Measurements from ENCODE around the gene DNAJC5G.
A peak's percentile ranks its signal among the peaks of the same experiment; 100 is the strongest.

The DNAJC5G gene, protein sequence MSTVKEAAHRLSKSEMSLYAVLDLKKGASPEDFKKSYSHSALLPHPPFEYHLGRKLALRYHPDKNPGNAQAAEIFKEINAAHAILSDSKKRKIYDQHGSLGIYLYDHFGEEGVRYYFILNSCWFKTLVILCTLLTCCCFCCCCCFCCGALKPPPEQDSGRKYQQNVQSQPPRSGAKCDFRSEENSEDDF

DNA sequence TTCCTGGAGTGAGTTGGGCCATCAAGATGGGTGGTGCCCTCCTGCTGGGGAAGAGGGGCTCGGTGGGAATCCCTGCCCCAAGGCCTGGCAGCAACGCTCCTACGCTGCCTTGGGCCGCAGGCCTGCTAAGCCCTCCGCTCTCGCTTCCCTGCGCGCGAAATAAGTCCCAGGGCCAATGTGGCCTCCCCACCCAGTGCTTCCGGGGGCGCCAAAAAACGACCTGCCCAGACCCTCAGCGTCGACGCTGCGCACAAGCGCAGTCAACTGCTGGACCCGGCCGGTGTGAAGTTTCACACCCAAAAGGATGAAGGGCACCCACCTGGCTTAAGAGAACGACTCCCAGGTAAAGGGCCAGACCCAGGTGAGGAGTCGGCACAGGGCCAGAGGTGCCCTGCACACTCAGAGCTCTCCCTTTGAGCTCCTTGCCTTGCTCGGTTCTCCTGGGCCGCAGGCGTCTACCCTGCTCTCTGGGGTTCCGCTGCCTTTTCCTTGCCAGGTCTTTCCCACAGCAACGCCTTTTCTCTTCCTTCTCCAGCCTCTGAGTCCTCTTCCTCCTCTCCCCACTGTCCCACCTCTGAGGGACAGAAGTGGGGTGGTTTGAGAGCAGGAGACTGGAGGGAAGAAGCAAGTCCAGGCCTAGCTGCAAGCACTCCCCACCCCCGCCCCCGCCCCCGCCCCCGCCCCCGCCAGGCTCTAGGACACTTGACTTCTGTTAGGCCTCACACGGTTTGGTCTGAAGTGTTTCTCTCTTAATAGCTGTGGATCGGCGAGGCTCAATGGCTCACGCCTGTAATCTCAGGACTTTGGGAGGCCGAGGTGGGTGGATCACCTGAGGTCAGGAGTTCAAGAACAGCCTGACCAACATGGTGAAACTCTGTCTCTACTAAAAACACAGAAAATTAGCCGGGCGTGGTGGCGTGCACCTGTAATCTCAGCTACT is at the start of gene DNAJC5G:
TSS of gene DNAJC5G (plus strand) at position 223 of the 940 bp plus-strand sequence. CDS start 1,296 bp downstream, outside the sequence.
- no peak for DNase-seq

DNA sequence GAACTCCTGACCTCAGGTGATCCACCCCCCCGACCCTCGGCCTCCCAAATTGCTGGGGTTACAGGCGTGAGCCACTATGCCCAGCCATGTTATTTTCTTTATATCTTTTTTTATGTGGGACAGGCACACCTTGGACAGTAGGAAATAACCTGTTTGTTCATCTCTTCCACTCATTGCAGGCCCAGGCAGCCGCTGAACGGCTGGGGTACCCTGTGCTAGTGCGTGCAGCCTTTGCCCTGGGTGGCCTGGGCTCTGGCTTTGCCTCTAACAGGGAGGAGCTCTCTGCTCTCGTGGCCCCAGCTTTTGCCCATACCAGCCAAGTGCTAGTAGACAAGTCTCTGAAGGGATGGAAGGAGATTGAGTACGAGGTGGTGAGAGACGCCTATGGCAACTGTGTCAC is 49.7 kb upstream of the DNAJC5G start:
- no peak for DNase-seq

DNA sequence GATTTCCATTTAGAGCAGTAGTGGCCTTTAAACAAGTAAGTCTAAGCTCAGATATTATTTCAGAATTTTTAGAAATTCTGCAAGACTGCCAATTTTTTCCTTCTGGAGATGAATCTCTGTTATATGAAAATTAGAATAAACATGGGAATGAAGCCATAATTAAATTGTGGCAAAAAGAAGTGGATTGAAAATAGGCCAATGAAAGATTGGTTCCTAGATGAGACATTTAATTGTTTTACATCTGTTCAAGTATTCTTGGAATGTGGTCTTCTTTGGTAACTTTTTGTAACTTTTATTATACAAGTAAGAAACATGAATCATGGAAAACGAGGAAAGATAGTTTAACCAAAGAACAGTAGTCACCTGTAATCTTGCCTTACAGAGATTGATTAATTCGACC is 47.7 kb upstream of the DNAJC5G start:
- DNase-seq: no peak

DNA sequence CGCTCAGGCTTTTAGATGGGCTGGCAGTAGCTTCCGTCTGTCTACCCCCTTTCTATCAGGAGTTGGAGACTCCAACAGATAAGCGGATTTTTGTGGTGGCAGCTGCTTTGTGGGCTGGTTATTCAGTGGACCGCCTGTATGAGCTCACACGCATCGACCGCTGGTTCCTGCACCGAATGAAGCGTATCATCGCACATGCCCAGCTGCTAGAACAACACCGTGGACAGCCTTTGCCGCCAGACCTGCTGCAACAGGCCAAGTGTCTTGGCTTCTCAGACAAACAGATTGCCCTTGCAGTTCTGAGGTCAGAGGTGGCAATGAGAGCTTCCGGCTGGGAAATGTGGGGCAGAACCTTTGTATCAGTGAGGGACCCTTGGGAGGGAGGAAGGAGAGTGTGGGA is 43.3 kb upstream of the DNAJC5G start:
- DNase-seq: no peak

DNA sequence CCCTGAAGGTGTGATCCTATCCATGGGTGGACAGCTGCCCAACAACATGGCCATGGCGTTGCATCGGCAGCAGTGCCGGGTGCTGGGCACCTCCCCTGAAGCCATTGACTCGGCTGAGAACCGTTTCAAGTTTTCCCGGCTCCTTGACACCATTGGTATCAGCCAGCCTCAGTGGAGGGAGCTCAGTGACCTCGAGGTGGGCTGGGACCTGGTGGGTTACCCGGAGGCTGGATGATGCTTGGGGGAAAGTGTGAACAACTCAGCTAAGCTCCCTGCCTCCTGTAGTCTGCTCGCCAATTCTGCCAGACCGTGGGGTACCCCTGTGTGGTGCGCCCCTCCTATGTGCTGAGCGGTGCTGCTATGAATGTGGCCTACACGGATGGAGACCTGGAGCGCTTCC is 41.9 kb upstream of the DNAJC5G start:
- no peak for DNase-seq

DNA sequence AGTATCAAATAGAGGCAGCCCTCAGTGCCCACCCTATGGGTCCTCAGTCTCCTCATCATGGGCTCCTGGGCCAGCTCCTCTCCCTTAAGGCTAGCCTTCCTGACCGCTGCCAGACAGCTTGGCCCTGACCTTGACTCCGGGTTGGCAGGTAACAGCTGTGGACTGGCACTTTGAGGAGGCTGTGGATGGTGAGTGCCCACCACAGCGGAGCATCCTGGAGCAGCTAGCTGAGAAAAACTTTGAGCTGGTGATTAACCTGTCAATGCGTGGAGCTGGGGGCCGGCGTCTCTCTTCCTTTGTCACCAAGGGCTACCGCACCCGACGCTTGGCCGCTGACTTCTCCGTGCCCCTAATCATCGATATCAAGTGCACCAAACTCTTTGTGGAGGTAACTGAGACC is 39.1 kb upstream of the DNAJC5G start:
- DNase-seq: no peak

DNA sequence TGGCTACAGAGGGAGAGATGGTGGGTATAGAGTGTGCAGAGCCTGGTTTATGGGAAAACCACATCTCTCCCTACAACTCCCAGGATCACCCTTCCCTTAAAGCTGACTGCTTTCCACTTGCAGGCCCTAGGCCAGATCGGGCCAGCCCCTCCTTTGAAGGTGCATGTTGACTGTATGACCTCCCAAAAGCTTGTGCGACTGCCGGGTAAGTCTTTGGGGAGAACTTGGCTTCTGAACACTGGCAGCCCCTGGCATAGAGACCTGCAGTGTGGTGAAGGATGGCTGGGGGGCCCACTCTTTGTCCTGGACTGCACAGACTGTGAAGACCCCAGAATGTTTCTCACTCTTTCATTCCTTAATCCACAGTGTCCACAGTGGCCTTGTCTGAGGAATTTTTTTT is 38.6 kb upstream of the DNAJC5G start:
- no peak for DNase-seq

DNA sequence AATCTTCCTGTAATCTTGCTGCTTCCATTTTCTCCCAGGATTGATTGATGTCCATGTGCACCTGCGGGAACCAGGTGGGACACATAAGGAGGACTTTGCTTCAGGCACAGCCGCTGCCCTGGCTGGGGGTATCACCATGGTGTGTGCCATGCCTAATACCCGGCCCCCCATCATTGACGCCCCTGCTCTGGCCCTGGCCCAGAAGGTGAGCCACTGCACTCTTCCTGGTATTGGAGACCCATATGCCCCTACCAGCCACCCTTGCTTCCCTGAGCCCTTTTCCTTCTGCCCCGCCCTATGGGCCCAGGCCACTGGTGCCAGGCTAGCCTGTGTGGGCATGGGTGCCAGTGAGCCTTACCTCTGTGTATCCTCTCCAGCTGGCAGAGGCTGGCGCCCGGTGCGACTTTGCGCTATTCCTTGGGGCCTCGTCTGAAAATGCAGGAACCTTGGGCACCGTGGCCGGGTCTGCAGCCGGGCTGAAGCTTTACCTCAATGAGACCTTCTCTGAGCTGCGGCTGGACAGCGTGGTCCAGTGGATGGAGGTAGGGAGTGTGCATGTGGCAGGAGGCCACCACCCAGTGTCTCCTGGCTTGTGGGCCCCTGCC is 37.8 kb upstream of the DNAJC5G start:
- no peak for DNase-seq

DNA sequence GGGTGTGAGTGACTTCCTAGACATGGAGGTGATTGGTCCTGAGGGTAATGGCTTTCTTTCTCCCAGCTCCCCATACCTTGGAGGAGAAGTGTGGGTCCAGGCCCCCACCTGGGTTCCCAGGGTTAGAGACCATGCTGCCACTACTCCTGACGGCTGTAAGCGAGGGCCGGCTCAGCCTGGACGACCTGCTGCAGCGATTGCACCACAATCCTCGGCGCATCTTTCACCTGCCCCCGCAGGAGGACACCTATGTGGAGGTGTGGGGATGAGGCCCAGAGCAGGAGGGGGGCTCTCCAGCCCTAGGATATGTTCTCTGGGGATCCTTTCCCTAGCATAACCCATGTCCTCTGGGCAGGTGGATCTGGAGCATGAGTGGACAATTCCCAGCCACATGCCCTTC is 36.3 kb upstream of the DNAJC5G start:
- DNase-seq: no peak

DNA sequence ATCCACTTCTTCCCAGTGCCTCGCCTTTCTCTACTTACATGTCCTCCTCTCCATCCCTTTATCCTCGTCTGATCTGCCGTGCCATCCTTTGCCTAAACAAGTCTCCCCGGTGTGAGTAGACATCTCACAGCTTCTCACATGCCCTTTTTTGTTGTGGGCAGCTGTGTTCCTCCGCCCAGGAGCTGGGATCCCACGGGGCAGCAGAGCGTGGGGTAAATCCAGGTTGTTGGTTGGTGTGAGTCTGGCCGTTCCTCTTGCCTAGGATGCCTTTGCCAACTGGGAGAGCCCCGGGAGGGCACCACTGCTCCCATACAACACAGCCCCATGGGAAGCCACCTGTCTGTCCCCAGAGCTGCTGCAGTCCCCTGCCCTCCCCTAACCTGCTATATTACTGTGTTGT is 34.8 kb upstream of the DNAJC5G start:
- no peak for DNase-seq

DNA sequence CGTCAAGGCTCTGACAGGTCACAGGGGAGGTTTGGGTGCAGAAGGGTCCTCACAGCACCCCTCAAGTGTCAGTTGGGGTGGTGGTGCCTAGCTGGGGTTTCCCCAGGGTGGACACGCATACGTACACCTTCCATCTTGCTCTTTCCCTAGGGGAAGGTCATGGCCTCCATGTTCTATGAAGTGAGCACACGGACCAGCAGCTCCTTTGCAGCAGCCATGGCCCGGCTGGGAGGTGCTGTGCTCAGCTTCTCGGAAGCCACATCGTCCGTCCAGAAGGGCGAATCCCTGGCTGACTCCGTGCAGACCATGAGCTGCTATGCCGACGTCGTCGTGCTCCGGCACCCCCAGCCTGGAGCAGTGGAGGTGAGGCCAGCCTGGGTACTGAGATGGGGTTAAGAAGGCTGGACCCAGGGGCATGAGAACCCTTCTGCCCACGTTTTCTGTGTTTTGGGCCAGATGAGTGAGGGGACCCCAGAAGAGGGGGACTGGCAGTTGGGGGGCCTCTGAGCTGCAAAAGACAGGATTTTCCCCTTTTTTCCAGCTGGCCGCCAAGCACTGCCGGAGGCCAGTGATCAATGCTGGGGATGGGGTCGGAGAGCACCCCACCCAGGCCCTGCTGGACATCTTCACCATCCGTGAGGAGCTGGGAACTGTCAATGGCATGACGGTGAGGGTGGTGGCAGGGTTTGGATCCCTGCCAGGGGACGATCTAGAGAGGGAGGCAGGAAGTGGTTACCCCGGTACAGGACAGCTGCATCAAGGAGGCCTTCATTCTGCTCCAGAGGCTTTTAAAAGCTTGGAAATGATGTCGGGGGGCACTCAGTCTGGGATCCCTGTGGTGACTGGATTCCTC is 33.2 kb upstream of the DNAJC5G start:
- DNase-seq: no peak

DNA sequence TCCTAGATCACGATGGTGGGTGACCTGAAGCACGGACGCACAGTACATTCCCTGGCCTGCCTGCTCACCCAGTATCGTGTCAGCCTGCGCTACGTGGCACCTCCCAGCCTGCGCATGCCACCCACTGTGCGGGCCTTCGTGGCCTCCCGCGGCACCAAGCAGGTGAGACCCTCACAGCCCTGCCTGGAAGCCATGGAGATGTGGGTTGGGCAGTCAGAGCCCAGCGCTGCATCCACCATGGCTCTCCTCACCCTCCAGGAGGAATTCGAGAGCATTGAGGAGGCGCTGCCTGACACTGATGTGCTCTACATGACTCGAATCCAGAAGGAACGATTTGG is 32.6 kb upstream of the DNAJC5G start:
- no peak for DNase-seq

DNA sequence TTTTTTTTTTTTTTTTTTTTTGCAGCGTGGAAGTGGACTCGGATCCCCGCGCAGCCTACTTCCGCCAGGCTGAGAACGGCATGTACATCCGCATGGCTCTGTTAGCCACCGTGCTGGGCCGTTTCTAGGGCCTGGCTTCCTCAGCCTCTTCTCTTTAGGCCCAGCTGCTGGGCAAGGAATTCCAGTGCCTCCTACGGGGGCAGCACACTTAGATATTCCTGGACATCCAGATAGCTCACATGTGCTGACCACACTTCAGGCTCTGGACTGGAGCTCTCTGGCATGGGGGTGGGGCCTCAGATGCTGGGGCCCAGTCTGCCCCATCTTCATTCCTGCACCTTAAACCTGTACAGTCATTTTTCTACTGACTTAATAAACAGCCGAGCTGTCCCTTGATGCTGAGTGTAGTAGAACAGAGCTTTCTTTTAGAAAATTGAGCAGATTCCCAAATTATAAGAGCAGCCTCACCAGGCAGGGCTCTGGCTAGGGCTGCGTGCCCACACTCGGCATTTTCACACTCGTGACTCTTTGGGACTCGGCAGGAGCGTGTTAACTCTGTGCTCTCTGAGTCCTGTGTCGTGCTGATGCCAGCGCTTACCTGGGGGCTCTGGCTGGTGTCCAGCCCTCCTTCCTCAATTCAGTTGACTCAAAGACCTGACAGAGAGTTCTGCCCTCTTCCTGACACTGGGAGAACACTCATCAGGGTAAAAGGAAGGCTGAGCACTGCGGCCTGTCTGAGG is 31.7 kb upstream of the DNAJC5G start:
- no peak for DNase-seq

DNA sequence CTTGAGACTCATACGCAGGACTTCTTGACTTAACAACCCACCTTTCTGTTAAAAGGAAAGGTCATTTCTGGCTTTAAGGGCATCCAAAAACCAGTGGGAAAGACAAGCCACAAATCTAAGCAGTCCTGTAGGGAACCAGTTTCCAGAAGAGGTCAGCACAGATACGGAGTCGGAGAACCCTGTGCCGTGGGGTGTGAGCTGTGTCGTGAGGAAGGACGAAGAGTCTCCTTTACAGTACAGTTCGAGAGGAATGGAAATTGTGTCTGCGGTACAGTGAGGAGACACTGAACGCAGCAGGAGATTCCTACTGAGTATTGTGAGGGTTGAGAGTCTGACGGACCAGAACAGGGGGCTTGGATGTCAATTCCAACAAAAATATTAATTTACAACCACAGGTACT is 30.1 kb upstream of the DNAJC5G start:
- no peak for DNase-seq

DNA sequence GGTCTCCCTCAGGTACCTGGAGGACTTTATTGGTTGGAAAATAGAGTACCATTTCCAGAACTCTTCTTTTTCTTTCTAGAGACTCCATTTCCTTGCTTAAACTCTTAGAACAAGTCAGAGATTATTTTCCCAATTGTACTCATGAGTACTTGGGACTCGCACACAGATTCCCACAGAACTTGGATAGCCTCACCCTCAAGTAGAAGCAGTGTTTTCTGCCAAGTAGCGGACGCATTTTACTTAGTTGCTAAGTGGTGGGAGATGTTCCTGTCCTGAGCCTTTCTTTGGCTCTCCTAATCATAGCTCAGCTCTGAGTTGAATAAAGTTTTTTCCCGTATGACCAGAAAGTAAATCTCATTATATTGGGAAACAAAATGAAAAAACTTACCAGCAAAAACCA is 29.6 kb upstream of the DNAJC5G start:
- DNase-seq: peak; percentile 5

DNA sequence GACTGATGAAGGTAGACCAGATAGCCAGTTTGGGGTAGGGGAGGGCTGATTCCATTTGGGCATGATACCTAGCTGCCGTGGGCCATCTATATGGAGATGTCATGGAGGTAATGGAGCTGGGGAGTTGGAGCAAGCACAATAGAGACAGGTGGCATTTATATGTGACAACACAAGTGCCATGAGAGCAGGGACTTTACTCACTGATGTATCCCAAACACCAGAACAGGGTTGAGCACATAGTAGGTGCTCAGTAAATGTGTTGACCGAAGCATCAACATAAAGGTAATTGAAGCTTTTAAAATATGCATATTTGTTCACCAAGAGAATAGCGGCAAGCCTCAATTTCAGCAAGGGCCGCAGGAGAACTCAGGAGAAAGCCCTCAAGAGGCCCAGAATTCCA is 27.3 kb upstream of the DNAJC5G start:
- no peak for DNase-seq

DNA sequence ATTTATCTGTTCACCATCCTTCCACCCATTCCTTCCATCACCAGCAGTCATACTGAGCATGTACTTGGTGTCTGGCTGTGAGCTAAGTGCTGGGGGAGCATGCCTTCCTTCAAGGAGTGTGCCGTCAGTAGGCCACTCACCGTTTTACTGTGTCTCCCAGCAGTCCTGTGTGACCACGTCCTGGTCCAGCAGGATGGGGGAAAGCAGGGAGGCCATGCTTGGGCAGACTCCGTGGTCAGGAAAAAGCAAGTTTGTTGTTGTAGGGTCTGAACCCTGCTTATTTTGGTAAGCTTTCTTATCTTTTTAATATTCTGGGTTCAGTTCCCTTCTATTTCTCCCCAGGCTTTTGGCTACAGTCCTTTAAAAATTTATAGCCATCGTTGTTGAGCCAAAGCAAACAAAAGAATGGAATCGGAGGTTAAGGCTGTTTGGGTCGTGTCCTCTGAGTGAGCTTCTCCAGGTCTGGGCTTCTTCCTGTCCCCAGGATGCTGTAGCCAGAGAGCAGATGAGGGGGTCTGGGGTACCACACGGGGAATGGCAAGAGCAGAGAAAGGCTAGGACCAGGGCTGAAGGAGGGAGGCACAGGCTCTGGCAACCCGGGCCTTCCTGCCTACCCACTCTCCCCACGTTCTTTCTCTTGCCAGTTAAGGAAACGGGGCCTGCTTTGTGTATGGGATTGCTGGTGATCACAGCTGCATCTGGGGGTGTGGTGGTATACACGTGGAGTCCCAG is 25.9 kb upstream of the DNAJC5G start:
- DNase-seq: no peak

DNA sequence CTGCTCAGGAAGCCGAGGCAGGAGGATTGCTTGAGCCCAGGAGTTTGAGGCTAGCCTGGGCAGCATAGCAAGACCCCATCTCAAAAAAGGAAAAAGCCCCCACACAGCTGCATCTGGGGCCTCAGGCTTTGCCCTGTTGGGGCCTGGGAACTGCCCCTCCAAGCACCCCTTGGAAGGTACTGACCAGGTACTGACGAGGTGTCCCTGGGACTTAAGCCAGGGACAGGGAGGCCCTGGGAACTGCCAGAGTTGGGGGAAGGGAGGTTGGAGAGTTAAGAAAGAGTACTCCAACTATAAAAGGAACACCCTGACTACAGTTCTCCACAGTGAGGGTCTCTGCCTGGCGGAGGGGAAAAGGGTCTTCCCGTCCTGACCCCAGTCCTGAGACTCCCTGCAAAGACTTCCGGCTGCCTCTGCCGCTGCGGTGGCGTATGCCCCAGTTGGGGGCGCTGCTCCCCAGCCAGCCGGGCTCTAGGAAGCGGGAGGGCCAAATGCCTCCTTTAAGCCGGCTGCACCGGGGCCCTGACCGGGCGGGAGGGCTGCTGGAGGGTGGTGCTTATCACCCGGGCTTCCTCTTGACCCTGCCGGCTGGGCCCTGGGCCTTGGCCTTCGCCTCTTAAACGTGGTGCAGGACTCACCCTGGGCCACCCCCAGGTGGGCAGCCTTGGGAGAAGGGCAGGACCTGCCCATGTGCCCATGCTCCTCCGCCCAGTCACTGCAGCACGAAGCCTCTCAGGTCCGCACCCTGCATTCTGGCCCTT is 25.2 kb upstream of the DNAJC5G start:
- DNase-seq: peak; percentile 8

DNA sequence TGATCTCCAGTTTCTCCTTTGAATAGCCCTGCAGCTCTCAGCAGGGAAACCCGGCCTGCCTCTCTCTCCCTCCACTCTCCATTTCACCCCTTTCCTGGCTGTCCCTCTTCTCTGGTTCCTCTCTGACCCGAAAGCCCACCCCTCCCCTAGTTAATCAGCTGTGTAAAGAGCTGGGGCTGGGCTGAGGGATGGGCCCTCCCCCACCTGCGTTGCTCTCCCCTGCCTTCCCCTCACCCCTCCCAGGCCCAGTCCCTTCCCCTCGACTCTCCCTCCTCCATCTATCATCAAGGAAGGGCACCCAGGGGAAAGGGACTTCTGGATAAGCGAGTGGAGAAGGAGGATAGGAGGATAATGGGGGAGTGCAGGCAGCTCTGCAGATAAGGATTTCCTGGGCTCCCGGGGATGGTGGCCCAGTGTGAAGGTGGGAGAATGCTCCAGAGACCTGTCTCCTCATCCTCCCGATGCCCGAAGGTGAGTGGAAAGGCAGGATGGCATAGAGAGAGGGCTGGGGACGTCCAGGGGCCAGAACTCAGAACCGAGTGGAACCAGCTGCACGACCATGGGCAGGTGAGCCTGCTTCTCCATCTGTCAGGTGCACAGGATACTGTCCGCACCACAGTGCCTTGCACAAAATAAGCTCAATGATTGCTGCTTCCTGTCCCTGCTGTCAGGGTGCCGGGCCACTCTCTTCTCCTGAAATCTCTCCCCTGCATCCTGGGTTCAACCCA is 24.4 kb upstream of the DNAJC5G start:
- DNase-seq: no peak

DNA sequence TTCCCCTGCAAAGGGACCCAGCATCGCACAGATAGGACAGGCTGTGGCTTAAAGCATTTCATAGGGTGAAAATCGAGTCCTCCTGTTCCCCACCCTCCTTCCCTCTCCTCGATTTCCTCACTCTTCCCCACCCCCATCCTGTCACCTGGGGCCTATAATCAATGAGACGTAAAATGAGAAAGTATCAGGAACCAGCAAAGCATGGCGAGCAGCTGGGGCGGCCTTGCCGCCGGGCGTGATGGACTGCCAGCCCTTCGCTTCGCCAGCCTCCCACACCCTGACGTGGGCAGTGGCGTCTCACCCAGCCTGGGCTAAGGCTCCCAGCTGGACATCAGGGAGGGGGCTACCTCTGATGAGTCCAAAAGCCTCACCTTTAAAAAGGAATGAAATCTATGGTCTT is 23.5 kb upstream of the DNAJC5G start:
- no peak for DNase-seq

Measured in midbrain (tissue), 1 donor.